Fibroblast of mammary gland (primary cell): ENCODE results near the gene SPIRE2.
"Not testable (repeated sequence)": the region's sequence is repeated elsewhere in the genome, so short reads cannot be mapped to it uniquely, and the experiment has no call there.

Experiments used
- DNase-seq: peaks from one replicate; pipeline ENCODE4 v3.0.0-alpha.2; 2010; ENCODE audit warnings: low read depth
- H3K4me3 ChIP-seq: 2 replicates; pipeline ENCODE4 v1.5.1; 2011; ENCODE audit warnings: low read depth, mild to moderate bottlenecking, low read length, moderate library complexity; ENCODE audit not compliant: control insufficient read depth
- CTCF ChIP-seq: conservative IDR thresholded peaks from 2 replicates; pipeline ENCODE4 v1.5.1; 2011; ENCODE audit warnings: low read depth, low read length, inconsistent platforms; ENCODE audit not compliant: control insufficient read depth, insufficient read depth

SPIRE2 gene

DNA sequence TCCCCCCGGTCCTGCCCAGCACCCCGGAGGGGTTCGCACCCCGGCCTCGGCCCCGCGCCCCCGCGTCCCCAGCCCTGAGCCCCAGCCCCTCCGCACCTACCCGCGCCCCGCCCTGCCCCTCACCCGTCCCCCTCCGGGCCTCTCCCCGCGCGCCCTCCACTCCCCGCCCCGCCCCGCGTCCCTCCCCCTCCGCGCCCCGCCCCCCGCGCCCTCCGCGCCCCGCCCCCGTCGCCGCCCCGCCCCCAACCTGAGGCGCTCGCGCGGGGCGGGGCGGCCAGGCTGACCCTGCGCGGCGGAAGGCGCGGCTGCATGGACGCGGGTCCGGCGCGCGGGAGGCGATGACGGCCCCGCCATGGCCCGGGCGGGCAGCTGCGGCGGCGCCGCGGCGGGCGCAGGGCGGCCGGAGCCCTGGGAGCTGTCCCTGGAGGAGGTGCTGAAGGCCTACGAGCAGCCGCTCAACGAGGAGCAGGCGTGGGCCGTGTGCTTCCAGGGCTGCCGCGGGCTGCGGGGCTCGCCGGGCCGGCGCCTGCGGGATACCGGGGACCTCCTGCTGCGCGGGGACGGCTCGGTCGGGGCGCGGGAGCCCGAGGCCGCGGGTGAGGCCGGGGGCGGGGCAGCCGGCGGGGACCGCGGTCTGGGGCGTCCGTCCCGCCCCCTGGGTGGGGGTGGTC lies at the start of gene SPIRE2:
Gene SPIRE2, plus strand, starts transcription at position 277 of the 671 bp plus-strand sequence. Its CDS starts 76 bp downstream, at position 353.
- no peak for TF ChIP-seq CTCF
- H3K4me3 ChIP-seq = peak within 1 kb of the TSS; percentile 45
- peak; percentile 57 for DNase-seq

DNA sequence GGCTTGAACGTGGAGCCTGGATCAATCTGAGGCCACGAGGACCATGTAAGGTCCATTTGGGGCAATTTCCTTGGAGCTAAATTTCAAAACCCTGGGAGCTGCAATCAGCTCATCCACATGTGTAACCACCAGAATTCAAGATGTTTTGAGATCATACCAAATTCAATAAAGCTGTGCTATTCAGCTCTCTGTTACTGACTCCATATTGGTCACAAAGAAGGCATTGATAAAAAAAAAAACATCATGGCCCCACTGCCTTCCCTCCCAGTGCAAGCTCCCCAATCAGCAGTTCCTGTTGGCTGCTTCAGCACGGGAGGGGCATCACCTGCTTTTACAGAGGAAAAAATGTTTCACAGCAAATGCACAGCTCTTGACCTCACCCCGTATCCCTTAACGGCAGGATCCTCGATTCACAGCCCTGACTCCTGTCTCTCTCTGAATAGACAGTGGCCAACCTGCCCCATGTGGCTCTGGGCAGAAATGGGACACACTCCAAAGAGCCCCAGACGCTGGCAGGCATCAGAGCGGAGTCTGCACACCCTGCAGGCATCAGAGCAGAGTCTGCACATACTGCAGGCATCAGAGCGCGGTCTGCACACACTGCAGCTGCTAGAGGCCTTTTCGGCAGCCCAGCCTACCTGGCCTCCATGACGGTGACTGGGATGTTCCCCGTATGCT lies 48.9 kb upstream of the SPIRE2 start:
- H3K4me3 ChIP-seq = no peak overlapping the region
- no peak for DNase-seq
- no peak for TF ChIP-seq CTCF

DNA sequence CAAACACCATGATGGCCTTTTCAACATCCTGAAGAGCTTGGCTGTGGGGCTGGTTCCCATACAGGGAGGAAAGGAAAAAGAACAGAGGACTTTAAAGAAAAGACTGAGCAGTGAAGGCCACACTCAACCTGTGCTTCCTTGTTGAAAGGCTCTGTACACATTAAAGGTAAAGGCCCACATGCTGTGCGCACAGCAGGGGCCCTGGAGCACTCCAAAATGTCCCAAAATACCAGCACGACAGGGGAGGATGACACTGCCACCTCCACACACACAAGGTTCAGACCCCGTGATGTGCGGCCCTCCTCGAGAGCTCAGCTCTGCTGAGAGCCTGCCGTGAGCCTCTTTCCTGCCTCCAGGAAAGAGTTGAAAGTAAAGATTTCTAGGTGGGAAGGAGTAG lies 48.4 kb upstream of the SPIRE2 start:
- no peak overlapping the region for H3K4me3 ChIP-seq
- no peak for TF ChIP-seq CTCF
- DNase-seq = no peak

DNA sequence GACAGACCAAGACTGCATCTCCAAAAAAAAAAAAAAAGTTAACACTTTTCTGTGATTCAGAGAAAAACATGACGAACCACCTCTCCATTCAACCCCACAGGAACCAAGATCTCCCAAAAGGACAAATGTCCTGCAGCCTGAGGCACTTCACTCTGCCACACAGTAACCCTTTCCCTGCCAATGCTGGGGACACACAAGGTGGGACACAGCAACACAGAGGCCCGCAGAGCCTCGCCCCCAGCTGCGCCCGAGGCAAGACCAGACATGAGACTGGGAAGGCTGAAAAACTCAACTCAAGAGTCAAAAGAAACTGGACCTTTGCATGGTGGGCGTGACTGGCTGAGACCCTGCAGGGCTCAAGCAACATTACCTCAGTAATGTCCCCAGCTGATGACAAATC lies 45.8 kb upstream of the SPIRE2 start:
- DNase-seq = no peak
- TF ChIP-seq CTCF = no peak
- H3K4me3 ChIP-seq = no peak overlapping the region

DNA sequence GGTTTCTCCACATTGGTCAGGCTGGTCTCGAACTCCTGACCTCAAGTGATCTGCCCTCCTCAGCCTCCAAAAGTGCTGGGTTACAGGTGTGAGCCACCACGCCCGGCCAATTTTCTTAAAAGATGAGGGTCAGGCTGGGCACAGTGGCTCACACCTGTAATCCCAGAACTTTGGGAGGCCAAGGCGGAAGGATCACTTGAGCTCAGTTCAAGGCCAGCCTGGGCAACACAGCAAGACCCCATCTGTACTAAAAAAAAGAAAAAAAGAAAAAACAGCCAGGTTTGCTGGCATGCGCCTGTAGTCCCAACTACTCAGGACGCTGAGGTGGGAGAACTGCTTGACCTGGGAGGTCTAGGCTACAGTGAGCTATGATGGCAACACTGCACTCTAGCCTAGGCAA lies 44.3 kb upstream of the SPIRE2 start:
- not testable (repeated sequence) for H3K4me3 ChIP-seq, DNase-seq

DNA sequence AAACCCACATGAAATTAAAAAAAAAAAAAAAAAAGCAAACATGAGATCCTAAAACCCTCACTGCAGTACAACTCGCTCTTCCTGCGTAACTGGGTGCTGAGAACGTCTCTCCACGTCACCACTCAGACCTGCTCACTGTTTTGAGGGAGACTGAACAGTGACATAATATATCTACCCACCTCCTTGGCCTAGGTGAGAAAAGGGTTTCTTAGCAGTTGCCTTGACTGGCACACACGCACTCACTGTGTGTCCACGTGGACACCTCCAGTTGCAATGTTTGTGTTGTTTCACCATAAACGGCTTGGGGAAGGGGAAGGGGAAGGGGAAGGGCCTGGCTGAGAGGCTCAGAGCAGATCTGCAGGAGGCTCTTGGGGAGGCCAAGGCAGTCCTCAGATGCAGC lies 43.9 kb upstream of the SPIRE2 start:
- no peak overlapping the region for H3K4me3 ChIP-seq
- no peak for TF ChIP-seq CTCF
- DNase-seq = no peak

- DNase-seq = no peak
- no peak overlapping the region for H3K4me3 ChIP-seq
- TF ChIP-seq CTCF = no peak
Measured at GRCh38 chr16:89785523-89786155, 42.6 kb upstream of the SPIRE2 start.
